GM21360 (cell line): ENCODE data around the gene MGP.

Experiments used
- ATAC-seq: cut with Tn5 transposase; IDR thresholded peaks from one replicate; pipeline ENCODE4 v1.9.1; 2021; ENCODE audit warnings: mild to moderate bottlenecking, moderate library complexity; ENCODE audit not compliant: unreplicated experiment

The MGP gene

DNA sequence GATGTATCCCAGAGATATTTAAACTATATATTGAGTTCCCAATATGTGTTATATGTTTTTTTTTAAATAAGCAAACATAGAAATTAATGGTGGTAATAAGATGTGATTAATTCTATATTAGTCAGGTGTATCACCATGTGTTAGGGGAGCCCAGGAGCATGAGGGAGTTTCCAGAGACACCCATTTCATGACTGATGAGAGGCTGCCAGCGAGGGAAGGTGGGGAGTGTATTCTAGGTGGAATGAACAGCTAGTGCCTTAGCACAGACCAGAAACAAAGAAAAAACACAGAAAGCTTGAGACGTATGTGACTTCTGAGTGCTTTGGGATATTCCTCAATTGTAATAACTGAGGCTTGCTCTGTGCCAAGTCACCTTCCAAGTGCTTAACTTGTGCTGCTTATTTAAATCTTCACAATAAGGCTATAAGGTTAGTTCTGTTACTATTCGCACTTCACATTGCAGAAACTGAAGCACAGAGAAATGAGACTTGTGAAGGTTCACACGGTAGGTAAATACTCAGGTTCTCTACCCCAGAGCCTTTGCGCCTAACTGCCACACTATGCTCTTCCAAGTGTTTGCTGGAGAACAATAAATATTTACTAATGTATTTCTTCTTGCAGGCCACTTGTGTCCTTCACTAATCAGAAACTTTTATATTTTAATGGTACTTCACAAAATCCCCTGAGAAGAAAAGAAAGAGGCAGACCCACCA is 17.9 kb upstream of the MGP start:
- no peak for ATAC-seq

DNA sequence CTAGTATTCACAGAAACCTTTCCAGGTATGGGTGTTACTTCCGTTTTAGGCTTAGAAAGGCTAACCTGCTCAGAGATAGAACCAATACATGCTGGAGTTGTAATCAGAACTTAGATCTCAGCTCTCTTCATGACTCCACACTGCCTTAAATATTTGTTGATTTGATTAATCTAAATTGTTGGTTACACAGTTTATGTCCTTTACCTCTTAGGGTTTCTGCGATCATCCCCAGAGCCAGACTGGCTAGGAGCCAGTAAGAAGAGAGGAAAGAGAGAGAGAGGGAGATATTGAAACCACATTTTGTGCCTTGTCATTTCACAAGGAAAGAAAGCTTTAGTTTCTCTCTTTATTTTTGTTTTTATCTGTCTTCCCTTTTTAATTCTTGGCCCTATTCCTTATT is 16.8 kb upstream of the MGP start:
- no peak for ATAC-seq

DNA sequence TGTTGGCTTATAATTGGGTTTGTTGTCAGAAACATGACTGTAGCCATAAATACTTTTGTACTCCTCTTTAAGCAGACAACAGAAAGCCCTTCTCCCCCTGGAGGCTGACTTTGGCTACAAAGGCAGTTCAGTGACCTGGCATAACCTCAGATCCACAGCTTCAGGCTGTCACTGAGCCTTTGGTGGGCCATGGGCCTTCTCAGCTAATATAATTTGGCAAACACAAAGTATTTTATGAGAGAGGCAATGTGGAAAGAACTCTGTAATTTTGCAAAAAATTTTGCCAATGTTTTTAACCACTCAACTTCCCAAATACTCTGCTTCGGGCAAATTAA is 15.5 kb upstream of the MGP start:
- ATAC-seq, result no peak

DNA sequence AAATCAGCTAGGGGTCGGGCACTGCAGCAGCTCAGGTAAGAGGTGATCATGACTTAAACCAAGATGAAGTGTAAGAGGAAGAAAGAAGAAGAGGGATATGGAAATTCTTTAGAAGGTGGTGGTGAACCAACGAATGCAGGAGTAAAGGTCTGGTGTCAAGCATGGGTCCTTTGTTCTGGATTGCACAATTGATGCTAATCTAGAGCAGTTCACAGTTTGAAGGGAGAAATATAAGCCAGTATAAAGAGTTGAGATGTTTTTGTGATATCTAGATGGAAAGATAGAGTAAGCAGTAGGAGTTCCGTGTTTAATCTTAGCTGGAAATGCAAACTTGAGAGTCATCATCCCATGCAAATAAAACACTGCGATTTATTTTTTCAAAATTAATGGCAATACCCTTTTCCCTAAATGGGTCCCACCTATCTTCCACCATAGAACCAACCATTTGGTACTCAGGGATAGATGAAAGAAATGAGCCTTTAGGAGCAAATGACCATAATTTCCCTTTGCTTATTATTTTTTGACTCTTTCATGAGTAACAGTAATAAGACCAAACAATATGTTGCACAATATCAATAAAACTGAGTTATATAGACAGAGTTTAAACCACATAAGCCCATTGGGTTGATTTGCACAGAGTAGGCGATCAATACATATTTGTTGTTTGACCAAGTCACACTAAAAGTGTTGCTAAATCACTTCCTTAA is 15.0 kb upstream of the MGP start:
- ATAC-seq, result no peak

DNA sequence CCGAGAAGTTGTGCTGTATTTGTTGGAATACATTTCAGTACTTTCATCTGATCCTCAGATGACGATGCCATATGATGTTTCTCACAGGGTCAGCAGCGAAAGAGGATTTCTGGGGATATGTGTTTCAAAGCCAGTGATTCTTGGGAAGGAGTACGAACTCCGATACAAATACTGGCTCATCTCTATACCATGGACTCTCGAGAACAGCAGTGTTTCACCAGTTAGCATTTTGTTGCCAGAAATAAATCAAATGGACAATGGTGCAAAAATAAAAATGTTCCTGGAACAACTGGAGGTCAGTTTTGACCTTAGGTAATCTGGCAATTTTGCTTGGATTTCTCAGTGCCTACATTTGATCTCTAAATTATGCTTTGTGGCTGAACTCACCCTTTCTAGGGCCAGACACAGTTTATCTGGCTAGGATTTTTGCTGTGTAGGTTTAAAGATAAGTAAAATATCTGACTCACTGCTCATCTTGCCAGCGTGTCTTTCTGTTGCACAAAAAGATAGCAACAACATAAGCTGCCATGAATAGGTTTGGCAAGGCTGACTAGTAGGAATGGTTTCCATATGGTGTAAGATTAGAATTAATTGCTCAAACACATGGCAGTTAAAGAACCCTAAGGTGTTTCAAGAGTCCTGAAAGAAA is 11.0 kb upstream of the MGP start:
- no peak for ATAC-seq

DNA sequence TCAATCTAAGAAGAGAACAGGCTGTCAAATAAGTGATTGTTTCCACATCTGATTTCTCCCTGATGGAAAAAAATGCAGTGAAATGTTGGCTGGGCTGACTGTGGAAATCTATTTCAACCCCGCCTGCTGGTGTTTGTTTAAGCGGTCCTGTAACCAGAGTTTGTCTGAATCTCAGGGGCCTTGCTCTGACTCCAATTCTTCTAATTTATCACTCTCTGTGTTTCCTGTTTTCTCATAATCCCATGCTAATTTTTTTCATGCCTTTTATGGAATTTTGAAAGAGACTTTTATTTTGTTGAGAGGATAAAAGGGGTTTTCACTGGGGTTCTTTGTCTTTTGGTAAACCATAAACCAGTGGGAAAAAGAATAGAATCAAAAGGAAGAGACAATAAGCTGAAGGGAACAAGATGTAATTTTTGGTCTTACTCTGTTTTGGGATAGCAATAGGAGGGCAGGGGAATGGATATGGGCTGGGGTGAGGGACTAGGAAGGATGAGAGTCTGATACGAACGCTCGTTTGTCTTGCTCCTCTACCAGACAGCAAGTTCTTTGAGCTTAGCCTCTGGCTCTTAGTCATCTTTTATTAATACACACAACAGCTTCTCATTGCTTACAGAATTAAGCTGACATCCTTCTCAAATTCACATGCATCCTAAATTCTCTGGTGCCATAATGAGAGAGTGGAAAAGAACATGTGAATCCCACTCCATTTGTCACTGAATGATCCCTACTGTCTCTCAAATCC is 8.0 kb upstream of the MGP start:
- no peak for ATAC-seq

DNA sequence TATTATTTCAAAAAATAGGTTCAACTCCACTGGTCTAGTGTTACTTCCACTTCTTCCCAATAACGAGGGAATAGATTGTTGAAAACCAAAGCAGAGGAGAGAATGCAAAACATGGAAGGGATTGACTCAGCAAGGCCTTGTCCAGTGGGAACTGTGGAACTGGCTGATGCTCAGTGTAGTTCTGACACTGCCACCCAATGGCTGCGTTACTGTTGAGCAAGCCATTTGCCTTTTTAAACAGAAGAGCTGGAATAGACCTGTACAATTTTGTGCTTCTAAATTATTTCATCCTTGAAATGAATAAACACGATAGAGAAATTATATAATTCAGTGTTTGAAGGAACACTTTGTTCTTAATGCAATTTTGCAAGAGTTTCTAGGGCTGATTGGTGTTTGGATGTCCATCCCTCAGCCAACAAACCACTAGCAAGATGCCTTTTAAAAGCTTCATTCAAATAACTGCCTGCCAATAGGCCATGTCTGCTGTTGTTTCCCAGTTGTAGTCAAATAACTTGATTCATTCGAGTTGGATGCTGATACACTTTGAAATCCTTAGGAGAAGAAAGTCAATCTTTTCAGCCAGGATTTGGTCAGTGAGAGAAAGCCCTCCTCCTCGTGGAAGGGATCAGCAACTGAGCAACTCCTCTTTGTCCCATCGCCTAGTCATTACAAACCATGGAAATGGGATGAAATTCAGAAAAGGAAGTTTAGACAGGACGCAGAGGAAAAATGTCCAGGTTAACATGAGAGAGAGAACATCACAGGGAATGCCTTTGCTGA is 7.3 kb upstream of the MGP start:
- ATAC-seq, result no peak

DNA sequence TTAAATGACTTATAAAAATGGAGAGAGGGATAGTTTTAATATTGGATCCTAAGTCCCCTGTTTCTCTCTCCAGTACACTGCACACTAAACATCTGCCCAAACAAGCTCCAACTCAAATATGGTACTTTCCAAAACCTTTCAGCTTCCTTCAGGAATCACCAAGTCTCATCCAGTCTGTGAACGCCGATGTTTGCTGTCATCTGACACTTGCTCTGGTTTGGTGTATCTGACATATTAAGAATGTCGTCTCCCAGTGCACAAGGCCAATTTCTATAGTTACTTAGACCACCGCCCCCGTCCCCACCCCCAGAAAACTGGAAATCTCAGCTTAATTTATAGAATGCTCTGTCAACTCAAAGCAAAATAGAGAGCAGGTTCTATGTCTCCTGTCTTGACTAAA is 5.0 kb upstream of the MGP start:
- no peak for ATAC-seq

DNA sequence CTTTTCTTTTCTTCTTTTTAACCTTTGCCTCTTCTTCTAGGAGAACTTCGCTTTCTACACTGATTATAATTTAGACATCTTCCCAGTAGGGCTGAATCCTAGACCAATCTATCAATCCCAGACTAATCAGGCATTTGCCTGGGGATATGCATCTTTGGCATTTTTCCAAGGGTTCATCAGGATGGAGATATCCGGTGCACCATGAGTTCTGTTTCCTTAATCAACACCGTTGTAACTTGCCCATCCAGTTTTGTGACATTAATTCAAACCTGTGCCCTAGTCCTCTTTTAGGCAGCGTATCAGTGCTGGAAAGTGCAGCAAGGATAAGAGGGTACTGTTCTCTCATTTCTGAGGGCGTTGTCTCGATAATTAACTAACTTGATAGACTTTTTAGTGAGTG is 617 bp upstream of the MGP start:
- ATAC-seq, result no peak

DNA sequence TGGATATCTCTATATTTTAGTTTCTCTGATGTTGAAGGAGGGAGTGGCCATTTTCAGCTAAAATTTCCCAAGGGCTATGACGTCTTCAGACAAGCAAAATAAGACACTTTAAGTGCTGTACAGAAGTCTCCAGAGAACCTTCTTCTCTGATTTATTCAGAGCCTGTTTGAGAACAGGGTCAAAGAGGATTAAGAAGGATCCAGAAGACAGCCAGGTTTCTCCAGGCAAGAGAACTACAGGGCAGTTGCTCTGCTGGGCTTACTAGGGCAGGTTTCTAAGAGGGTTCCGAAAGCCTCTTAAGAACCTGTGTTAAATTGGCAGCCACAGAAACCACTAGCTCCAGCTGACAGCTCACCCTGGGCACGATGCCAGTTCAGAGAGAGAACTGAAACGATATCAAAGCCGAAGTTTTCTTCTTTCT is 1.2 kb downstream of the MGP start:
- ATAC-seq, result peak; percentile 97

DNA sequence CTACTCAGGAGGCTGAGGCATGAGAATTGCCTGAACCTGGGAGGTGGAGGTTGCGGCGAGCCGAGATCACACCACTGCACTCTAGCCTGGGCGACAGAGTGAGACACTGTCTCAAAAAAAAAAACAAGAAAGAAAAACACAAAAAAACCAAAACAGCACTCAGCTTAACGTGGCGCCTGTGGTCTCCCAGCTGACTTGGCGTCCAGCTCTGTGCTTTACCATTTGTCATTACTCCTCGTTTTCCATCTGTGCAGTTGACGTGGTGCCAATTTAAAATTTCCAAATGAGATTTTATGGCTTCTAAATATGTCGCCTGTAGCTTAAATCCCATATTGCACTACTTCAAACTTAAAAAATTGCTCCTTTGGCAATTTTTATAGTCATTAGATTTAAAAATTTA is 2.0 kb downstream of the MGP start:
- no peak for ATAC-seq

DNA sequence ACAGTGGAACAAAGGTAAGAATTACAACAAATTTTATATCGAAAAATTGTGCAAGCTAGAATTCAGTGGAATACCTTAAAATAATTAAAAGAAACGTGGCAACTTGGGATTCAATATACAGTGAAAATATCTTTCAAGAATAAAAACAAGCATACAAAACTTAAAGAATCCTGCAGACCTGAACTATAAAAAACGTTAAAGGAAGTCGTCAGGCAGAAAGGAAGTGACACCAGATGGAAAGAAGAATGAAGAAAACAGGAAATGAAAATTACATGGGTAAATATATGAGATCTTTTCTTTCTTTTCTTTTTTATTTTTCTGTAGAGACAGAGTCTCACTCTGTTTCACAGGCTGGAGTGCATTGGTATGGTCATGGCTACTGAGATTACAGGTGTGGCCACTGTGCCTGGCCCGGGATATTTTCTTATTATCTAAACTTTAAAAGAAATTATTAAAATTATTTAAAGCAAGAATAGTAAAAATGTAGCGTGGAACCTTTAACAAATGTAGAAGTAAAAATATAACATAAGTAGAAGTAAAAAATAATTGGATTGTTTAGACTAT is 4.7 kb downstream of the MGP start:
- no peak for ATAC-seq

DNA sequence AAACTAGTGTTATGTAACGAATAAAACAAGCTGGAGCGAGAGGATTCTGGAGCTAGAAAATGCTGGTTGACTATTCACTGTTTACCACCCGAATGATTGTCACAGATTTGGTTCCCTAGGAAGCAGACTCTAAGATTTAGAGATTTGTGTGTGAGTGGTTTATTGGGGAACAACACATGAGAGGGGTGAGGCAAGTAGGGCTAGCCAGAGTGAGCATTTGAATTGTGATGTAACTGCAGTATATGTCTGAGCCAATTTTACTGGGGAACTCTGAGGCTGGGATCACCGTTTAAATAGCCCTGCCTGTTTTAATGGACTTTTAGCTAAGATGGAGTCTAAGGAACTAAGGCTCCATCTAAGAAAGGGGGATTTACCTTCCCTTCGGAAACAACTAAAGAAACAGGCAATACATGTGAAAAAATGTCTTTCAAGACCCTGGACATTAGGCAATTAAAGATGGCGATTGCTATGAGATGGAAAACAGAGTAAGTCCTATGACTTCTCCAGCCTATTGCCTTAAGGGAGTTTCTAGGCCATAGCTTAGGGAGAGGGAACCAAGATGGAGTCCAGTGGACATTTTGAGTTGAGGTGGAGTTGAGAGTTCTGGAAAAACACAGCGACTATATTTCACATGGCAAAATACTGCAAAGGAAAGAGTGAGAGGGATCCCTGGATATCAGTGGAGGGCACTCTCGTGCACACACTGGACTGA is 6.3 kb downstream of the MGP start:
- no peak for ATAC-seq

DNA sequence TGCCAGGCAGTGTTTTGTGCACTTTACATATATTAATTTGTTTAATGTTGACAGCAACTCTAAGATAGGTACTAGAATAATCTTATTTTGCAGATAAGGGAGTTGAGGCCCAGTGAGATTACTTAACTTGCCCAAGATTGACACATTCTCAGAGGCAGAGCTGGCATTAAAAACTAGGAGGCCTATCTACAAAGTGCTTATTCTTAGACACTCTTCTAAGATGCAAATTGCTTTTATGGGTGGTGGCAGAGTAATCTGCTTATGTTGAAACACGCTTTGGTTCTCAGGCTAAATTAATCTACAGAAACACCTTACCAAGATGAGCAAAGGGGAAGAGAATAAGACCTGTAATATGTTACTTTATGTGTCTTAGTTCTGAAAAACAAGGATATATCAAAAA is 7.2 kb downstream of the MGP start:
- ATAC-seq, result no peak

DNA sequence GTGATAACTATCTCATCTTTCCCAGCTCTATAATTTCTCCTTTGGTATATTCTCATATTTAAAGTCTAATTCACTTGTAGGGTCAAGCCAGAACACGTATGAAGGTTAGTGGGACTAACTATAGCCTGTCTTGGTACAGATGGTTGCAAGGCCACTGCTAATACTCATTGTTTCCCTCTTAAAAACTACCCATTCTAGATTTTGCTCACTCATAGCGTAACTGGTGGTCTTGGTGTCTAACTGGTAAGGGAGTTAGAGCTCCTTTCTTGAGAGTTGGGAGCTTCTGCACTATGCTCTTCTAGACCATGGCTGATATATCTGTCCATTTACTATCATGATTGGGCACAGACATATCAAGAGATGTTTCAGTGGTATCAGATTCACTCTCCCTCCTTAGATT is 8.8 kb downstream of the MGP start:
- no peak for ATAC-seq

DNA sequence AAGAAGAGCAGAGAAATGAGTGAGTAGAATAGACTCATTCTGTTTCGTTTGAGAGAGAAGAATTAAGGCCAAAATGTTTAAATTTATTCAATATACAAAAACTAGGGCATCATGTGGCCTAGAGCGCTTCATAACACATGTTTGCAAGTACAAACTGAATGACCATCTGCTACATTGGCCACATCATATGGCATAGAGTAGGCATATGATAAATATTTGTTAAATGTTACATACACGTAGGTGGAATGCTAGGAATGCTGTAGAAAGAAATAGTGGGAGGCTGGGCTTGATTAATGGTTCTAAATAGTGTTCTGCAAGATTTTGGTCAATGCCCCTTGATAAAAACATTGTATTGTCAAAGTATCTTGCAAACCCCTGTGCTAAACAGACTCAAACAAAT is 10.8 kb downstream of the MGP start:
- ATAC-seq, result no peak

DNA sequence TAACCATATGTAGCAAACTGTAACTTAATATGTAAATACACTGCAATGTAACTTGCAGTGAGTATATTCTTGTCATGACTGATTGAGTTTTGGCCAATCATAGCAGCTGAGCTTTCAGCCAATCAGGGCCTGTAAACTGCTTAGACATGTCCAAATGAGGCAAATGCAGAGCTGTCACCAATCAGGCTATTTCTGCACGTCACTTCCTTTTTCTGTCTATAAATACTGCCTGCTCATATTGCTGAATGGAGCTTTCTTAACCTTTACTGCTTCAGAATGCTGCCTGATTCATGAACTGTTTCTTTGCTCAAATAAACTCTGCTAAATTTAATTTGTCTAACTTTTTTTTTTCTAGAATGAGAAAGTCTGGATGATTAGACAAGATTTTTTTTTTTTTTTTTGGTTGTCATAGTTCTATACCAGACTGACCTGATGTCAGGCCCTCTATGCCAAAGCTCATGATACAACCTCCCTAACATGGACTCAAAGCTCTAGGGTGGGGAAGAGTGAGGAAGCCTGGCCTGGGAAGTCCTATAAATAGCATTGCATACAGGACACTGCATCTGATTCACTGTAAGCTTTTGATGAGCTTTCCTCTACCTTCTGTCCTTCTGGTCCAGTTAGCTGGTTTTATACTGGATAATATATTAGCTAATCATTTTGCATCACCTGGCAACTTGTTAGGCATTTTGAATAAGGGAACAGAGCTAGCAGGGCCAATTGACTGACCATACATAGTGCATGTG is 12.0 kb downstream of the MGP start:
- ATAC-seq, result no peak

DNA sequence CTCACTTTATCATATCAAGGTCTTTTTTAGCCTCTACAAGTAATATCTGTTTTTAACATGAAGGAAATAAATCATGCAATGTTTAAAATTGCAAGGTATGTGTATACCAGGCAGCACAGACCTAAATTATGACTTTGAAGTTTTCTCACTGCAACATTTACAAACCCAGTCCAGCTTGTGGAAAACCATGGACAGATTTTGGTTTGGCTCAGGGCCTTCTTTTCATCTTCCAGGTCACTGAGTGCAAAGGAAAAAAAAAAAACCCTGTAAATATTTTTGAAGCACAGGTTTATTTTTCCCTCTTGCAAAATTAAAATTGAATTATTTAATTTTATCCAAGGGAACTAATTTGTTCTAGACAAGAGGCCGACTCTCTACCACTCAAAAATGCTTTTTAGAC is 13.8 kb downstream of the MGP start:
- ATAC-seq, result no peak

DNA sequence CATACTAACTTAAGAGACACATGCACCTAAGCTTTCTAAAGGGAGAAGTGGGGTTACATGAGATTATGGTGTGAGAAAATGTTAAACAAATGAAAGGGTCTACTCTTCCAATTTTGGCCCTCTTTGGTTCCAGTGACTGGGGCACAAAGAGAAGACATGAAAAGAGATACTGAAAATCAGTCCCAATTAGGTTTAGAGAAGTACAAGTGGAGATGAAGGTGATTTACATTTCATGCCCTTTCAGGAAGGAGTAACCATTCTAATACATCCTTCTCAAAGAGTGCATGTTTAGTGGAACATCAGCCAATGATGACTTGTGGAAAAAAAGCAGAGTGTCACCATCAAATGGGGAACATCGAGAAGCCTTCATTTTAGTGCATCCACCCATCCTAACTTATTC is 14.4 kb downstream of the MGP start:
- no peak for ATAC-seq
